ENCODE data around the gene KCNT1.

DNA sequence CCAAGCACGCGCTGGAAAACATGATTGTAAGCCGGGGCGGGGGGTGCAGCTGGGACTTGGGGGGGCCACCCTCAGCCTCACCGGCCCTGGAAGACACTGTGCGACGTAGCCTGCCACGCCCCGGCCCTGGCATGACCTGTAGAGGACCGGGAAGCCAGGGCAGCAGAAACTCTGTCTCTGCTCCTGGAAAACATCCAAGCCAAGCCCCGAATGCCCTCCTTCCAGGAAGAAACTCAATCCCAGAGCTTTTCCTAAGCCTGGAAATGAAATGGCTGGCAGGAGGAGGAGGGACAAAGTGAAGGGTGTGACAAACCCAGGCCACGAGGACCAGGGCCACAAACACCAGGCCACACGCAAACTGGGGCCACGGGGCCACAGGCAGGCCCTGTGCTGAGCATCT lies 55.4 kb downstream of the KCNT1 start:
- TF ChIP-seq CTCF (IDR thresholded peaks at IDR 0.05): no peak
- TF ChIP-seq POLR2A (IDR thresholded peaks at IDR 0.05): no peak

Data from thyroid gland (tissue), 4 donors.